CD4-positive, alpha-beta T cell treated with Interleukin-2 at 100 ng/mL for 4 hours (primary cell): ENCODE measurements around the gene FARP1.

Source experiments
- DNase-seq: peaks from one replicate; pipeline ENCODE4 v3.0.0-alpha.2; 2020; ENCODE audit warnings: low spot score

Gene FARP1

DNA sequence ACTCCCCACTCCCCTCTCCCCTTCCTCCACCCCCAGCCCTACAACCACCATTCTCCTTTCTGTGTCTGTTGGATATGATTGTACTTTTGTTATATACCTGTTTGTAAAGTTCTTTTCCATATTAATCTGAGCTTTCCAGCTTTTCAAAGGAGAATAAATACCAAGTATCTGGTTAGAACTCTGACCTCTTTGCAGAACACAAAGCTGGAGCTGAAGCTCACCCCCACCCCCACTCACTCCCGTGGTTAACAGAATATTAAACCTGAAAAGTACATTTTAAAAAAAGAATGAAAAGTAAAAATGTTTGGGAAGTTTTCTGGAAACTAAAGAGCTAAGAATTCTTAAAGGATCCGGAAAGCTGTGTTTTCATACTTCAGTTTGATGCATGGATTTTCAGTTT lies 189.3 kb downstream of the FARP1 start:
- DNase-seq = no peak

DNA sequence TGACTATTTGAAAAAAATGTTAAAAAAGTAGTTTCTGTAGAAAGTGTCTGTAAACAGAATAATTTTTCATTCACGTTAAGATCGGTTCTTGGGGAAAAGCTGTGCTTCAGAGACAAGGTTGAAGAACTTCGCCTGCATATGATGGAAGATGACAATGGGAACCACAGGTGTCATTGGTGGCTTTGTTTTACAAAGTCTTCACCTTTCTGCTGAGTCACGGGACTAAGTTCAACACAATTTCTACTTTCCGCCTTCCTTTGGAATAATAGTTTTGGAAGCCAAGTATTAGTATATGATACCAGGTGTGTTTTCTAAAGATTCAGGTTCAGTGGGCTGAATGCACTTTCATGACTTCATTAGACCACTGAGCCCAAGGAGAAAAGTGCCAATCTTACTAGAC lies 189.8 kb downstream of the FARP1 start:
- DNase-seq = no peak

DNA sequence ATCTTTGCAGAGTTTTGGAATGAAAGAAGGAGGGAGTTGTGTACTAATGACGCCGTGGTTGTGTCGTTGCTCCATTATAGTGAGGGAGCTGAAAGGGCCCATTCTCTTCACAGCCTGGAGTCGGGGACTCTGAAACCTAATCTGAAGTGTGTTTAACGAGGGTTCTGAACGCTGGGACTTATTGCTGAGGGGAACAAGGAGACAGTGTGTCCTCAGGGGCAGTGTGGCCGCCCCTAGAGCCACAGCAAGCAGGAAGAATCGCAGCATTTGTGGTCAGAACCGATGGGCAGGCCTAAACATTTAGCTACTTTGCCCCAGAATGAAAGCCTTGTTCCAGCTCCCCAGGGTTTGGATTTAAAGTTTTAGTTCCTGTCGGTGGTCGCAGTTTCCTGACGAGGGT lies 190.6 kb downstream of the FARP1 start:
- DNase-seq = no peak

DNA sequence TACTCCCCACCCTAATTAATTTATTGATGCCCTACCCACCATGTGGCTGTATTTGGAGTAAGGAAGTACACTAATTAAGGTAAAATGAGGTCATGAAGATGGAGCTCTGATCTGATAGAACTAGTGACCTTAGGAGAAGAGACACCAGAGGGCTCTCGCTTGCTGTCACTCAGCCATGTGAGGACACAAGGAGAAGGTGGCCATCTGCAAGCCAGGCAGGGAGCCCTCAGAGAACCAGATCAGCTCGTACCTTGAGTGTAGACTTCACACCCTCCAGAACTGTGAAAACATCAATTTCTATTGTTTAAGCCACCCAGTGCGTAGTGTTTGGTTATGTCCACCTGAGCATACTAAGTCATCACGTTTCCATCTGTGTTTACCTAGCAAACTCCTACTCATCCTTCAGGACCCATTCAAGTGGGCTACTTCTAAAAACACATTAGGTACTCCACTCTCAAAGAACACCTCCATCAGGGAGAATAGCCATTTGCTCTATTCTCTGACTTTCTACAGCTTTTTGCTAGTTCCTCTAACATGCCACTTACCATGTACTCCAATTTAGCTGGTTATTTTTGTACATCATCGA lies 191.8 kb downstream of the FARP1 start:
- no peak for DNase-seq

DNA sequence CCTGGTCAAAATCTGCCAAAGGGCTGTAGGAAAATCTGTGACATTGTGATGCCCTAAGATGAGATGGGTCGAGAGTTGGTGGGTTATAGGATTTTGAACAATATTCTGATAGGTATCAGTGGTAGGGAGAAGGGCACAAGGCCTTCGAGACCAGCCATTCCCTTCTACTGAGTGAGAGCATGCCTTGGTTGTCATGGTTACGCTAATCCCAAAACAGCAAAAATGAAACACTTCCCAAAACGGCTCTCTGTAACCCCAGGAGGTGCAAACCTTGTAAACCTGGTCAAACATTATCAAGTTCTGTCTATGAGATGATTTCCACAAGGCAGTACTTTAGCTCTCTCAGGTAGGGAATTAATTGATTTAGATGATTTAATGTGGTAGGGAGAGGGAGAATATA lies 192.8 kb downstream of the FARP1 start:
- no peak for DNase-seq

DNA sequence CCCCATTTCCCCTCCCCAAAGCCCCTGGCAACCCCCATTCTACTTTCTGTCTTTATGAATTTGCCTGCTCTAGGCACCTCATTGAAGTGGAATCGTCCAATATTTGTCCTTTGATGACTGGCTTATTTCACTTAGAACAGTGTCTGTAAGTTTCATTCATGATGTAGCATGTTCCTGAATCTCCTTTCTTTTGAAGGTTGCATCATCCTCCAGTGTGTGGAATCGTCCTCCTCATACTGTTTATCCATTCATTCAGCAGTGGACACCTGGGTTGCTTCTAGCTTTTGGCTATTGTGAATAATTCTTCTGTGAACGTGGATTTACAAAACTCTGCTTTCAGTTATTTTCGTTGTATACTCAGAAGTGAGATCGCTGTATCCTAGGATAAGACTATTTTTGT lies 195.4 kb downstream of the FARP1 start:
- DNase-seq = no peak

DNA sequence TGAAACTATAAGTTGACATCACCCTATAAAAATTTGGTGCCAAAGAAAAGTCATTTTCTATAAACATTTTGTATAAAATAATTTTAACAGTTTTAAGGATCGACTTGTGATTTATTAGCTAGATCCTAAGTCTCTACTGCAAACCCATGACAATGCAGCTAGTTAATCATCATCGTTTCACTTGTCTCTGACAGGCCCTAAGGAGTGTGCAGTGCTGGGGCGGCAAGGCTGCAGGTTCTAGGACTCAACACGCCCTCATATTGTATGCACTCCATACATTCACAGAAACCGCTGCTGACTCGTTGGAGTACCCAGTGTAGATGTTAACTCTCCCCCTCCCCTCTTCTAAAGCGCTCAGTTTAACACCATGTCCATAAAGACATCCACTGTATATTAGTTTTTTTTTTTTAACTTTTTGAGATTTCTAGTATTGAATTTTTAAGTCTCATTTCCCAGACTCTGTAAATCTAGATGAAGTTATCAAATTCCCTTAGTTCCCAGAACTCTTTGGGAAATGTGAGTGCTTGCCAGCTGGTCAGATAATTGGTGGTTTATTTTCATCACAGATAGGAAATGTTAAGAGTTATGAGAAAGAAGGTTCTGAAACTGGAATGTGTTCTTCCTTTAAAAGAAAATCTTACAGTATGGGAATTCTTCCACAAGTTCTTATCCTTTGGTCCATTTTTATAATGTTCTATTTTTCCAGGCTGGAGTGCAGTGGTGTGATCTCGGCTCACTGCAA lies 197.0 kb downstream of the FARP1 start:
- no peak for DNase-seq

DNA sequence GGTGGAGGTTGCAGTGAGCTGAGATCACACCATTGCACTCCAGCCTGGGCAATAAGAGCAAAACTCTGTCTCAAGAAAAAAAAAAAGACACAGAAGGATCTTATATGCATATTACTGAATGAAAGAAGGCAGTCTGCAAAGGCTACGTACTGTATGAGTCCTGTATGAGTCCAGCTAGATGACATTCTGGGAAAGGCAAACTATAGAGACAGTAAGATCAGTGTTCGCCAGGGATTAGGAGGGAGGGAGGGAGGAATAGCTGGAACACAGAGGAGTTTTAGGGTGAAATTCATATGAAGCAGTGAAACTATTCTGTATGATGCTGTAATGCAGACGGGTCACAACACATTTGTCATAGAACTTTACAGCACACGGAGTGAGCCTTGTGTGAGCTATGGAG lies 200.1 kb downstream of the FARP1 start:
- DNase-seq = no peak

DNA sequence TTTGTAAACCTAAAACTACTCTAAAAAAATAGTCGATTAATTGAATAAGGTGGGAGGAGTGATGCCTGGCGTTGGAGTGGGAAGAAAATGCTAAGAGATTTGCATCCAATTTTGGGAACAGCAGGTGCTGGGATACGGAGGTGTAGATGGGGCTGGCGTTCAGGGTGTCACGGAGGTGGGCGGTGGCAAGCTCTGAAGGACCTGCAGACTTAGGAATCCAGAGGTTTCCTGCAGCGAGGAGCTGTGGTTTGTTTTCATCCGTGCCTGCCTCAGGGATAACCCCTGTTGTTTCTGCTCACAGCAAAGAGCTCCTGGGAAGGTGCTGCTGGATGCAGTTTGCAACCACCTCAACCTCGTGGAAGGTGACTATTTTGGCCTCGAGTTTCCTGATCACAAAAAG lies 200.6 kb downstream of the FARP1 start:
- DNase-seq = no peak

DNA sequence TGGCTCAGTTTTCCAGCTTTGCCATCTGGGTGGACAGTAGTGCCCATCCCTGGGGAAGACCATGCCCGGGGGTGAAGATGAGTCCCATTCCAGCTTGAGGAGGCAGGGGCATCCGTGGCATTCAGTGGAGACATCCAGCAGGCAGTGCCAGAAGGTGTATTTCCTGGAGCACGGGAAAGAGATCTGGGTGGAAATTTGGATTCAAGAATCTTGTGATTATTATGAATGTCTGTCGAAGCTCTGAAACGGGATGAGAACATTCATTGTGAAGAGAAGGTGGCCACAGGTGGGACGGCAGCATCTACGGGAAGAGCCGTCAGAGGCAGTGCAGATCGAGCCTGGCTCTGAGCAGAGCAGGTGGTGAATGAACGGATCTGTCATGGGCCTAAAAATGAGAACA lies 201.5 kb downstream of the FARP1 start:
- no peak for DNase-seq

DNA sequence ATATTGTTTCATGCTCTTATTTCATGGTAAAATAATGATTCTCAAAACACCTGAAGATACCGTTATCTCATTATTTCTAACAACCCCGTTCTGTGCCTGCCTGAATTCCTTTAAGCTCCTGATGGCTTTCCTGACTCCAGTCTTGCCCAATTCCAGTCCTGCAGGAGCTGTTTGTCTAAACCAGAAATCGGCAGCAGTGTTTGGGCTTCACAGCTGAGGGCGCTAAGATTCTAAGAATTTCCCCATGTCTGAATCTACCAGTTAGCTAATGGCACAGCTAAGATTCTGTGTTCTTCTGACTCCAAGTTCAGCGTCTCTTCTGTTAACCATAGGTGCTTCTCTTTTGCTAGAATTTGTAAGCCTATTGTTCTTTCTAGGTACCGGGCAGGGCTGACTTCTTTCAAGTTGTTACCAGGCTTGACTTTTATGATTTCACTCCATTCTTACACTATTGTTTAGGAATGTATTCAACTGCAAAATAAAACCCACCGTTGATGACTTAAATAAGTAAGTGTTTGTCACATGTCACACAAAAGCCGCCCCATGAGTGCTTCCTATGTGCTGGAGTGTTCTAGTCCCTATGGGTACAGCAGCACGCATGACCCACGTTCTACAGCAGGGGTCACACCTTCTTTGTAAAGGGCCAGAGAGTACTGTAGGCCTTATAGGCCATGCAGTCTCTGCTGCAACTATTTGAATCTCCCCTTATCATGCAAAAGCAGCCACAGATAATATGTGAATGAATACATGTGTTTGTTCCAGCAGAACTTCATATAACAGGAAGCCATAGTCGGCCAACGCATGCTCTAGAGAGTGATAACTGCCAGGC lies 202.4 kb downstream of the FARP1 start:
- no peak for DNase-seq

DNA sequence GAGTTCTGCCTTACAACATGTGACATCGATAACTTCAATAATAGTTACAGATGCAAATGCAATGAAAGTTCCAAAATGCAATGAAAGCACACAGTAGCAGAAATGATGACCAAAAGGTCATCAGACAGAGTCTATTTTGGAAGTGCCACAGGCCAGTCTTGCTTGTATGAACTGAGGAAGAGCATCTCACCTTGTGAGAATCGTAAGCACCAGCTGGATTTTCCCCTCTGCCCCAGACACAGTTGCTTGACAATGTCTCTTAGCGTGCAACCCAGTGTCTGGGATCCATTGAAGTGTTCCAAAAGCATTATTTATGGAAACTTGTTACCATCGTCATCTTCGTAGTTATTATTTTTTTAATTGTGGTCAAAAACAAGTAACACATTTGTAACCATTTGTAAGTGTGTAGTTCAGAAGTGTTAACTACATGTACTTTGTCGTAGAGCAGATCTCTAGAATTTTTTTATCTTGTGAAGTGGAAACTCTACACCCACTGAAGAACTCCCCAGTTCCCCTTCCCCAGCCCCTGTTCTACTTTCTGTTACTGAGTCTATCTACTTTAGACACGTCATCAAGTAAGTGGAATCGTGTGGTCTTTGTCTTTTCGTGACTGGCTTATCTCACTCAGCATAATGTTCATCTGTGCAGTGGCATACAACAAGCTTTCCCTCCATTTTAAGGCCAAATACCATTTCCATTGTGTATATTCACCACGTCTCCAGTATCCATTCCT lies 204.2 kb downstream of the FARP1 start:
- DNase-seq = no peak

DNA sequence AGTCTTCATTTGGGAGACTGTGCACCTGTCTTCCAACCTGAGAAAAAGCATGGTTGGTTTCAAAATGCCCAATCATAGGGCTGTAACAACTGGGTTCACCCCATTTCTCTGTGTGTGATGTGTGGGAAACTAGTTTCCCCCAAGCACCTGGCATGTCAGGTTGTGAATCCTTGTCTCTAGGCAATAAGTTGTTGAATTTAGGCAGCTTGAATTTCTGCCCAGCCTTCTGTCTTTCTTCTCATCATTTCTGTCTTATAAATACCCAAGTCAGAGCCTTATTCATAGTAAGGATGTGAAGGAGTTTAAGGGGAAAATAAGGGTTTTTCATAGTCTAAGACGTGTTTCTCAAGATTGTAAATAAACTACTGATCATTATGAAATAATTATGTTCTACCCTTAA lies 204.9 kb downstream of the FARP1 start:
- DNase-seq = no peak

DNA sequence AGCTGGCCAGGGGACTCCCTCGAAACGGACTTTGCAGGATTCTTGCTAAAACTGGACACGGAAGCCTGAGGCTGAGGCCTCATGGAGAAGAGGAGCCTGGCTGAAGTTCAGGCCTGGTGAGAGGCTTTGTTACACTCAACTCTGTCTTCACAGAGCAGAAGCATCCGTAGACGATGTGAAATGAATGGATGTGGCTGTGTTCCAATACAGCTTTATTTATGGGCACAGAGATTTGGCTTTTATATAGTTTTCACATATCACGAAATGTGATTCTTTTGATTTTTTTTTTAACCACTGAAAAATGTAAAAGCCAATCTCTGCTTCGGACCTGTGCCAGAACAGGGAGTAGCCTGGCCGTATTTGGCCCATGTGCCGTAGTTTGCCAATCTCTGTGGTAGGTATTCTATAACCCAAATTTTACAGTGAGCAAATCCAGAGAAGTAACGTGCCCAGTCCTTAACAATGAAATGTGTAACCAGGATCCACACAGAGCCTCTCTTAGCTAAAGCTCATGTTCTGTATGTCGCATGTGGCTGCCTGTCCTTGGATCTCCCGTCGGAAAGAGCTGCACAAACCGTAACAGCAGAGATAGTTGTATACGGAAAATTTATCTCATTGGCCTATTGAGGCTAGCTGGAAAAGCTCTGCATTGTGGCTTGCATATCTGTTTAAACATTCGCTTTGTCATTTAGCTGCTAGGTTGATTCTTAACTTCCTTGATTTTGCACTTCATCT lies 205.7 kb downstream of the FARP1 start:
- no peak for DNase-seq

DNA sequence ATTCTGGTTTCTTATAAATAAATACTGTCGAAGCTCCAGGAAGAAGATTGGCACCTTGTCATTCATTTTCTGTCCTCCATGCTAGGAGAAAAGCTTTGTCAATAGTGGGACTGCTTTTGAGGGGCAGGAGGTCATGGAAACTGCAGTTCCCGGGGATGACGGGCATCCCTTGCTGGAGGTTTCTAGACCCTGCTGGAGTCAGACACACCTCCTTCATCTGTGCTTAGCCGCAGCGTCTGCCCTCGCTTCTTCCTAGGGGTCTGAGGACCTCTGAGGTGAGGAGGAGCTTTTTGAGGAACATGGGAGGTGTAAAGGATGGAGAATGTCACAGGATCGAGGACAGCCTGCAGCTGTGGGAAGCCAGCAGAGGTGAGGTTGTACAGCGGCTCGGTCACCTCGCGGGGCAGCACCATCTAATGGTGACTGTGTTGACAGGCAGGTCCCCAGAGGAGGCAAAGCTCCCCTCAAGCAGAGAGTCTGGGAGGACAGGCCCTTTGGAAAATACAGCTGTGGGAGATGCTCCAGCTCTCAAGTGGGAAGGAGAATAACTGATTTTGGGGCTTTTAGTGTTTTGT lies 206.9 kb downstream of the FARP1 start:
- DNase-seq = no peak

DNA sequence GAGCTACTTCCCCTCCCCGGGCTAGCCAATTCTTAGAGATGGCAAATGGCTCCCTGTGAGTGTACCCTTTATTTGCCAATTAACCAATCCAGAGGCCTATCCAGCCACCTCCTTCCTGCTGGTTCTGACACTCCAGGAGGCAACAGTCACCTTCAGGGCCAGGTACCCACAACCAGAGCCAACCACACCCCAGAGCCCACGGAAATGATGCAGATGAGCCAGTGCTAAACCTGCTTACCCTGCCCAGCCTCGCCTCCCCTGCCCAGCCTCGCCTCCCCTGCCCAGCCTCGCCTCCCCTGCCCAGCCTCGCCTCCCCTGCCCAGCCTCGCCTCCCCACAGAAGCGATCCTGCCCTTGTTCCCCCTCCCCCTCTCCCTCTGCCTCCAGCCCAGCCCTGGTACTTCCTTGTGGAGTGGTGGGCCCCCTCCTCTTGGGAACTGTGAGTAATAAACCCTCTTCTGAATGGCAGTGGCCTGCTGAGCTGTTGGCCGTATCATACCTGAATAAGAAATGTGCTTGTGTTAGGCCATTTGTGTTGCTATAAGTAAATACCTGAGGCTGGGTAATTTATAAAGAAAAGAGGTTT lies 207.9 kb downstream of the FARP1 start:
- no peak for DNase-seq

DNA sequence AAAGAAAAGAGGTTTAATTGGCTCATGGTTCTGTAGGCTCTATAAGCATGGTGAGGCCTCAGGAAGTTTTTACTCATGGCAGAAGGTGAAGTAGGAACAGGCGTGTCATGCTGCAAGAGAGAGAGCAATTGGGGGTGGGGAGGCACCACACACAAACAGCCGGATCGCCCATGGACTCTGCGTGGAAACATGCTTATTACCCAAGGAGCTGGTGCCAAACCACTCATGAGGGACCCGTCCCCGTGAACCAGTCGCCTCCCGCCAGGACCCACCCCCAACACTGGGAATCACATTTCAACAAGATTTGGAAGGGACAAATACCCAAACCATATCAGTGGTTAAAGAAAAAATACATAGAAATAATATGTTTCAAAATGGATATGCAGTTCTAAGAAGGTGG lies 208.7 kb downstream of the FARP1 start:
- DNase-seq = no peak

DNA sequence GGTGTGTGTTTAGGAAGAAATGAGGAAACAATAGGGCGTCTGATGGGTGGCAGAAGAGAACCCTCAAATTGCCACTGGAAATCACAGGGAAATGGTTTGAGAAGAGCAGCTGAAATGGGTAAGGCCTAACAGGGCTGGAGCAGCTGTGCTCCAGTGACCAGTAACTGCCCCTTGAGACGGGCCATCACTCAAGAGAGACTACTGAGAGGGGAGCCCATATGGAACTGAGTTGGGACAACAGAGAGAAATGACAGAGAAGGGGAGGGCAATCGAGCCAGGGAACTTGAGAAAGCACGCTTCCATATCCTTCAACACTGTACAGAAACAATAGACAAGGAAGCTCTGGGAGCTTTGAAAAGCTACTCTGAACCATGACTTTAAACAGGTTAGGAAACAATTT lies 209.3 kb downstream of the FARP1 start:
- DNase-seq = no peak

DNA sequence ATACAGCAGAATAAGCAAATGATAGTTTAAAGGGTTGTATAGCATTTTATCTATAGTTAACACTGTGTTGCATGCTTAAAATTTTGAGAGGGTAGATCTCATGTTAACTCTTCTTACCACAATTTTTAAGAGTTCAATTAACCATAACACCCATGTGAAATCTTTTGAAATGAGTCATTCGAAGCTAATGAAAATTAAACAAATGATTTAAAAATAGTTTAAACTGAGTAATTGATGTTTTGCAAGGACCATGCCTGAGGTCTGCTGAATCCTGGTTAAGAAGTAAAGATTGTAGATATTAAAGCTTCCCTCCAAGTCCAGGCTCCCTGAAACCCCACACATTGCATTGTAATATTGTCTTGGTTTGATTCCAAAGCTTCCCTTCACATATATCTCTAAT lies 210.9 kb downstream of the FARP1 start:
- DNase-seq = no peak

DNA sequence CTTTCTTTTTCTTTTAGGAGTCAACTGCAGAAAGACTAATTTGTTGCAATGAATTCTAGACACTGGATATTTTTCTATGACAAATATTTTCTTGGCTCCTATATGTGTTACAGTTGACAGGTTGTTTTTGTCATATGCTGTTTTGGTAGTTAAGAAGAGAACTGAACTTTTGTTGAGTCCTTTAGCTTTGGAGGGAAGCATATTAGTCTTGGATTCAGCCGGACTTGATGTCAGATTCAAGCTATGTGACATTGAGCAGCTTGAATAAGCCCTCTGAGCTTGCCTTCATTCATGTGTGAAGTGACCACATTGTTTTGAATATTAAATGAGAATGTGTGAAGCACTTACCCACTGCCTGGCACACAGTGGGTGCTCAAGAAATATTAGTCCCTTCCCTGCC lies 216.0 kb downstream of the FARP1 start:
- DNase-seq = no peak

DNA sequence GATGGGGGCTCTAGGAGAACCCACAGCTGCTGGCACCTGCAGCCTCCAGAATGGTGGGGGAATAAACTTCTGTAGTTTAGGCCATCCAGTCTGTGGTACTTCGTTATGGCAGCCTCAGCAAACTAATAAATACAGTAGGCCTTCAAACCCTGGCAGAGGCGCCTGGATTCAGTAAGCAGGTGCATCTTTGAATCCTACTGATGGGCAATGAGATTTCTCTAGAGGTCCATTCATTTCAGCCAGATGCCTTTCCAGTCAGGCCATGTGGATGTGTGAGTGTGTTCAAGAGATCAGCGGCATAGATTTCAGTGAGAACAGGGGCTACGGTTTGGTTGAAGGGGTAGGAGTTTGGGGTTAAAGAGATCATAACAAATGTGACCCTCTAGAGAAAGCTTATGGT lies 217.7 kb downstream of the FARP1 start:
- no peak for DNase-seq
